HepG2 (cell line): ENCODE results near the gene ZNF226. TPM values are rescaled to one million over a fixed set of nuclear protein-coding genes. Genes with fewer than 3 reads are reported as not detected.
A peak's percentile ranks its signal among the peaks of the same experiment; 100 is the strongest.

Experiments used
- KLF11 ChIP-seq: IDR thresholded peaks from 2 replicates; pipeline ENCODE4 v1.6.1; 2016; ENCODE audit warnings: missing compliant biosample characterization
- RFXAP ChIP-seq: sonication (generic); formaldehyde crosslinking; IDR thresholded peaks from 2 replicates; pipeline ENCODE4 v1.4.0; 2020; ENCODE audit warnings: missing genetic modification reagents, borderline replicate concordance
- polyA plus RNA-seq, 8 experiments: library from polyadenylated mRNA; depleted of rRNA in 3 of 8; stranded (reverse) in 7 of 8; unstranded in 1 of 8; fragments of >200 nt; fragmentation: Illumina TruSeq in 4 of 8; extraction: Trizol in 4 of 8; gene quantifications; 2 replicates each; pipeline versions ENCODE4 v1.2.1 to v1.2.3, GENCODE V29; 2011 to 2016; ENCODE audit warnings: low read depth in 4 of 8, missing spikeins in 1 of 8, mixed read lengths in 1 of 8; ENCODE audit not compliant: insufficient read depth in 1 of 8
- total RNA-seq, 5 experiments: library from RNA; depleted of rRNA; stranded (reverse); fragments of >200 nt; fragmentation: Illumina TruSeq; extraction: Trizol; gene quantifications; 2 replicates each; pipeline ENCODE4 v1.2.3, GENCODE V29; 2016; ENCODE audit warnings: low read depth in 1 of 5
- TF ChIP-seq, protein P1 (sequence below): sonication (generic); formaldehyde crosslinking; IDR thresholded peaks from 2 replicates; pipeline ENCODE4 v1.4.0; 2020; ENCODE audit warnings: missing genetic modification reagents, borderline replicate concordance
- TF ChIP-seq, protein P2 (sequence below): sonication (generic); formaldehyde crosslinking; IDR thresholded peaks from 2 replicates; pipeline ENCODE4 v1.5.0; 2020; ENCODE audit warnings: mild to moderate bottlenecking, missing genetic modification reagents, borderline replicate concordance
- TF ChIP-seq, protein P3 (sequence below): sonication (generic); formaldehyde crosslinking; conservative IDR thresholded peaks from 2 replicates; pipeline ENCODE4 v1.4.0; 2020; ENCODE audit warnings: missing genetic modification reagents
- TF ChIP-seq, protein P4 (sequence below): sonication (generic); formaldehyde crosslinking; IDR thresholded peaks from one replicate; pipeline ENCODE4 v1.5.1; 2020; ENCODE audit warnings: mild to moderate bottlenecking, missing genetic modification reagents; ENCODE audit errors: not compliant biosample characterization

The ZNF226 gene
- total and polyA plus RNA-seq, 2 of the 13 experiments (the other 11 are each of a cell fraction or from before 2014, with no cell fraction given) = 8.3 to 16.0 TPM

DNA sequence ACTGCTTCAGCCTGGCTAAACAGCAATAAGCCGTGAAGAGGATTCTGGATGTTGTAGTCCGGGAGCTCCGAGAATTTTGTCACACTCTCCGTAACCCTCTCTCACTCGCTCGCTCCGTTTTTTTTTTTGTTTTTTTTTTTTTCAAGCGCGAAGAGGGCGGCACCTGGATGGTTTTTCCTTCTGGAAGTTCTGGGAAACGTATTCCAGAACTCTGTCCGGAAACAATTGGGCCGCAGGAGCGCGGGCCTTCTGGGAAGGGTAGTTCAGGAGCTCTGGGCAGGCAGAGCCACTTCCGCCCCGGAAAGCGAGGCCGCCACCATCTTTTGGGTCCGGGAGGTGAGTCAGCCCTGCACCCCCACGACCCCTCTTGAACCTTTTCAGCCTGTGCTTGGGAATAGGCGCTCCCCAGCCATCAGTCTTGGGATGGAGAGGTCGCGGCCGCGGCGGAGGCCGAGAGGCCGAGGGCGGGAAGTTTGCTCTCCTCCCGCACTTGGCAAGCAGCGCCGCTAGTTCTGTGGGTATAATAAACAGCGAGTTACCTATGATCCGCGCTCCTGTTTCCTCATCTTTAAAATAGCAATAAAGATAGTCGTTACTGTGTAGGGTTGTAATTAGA, 47.5 kb downstream of the ZNF226 start, which contains the start of gene ZNF227 (continued):
- TF ChIP-seq, protein P1, sequence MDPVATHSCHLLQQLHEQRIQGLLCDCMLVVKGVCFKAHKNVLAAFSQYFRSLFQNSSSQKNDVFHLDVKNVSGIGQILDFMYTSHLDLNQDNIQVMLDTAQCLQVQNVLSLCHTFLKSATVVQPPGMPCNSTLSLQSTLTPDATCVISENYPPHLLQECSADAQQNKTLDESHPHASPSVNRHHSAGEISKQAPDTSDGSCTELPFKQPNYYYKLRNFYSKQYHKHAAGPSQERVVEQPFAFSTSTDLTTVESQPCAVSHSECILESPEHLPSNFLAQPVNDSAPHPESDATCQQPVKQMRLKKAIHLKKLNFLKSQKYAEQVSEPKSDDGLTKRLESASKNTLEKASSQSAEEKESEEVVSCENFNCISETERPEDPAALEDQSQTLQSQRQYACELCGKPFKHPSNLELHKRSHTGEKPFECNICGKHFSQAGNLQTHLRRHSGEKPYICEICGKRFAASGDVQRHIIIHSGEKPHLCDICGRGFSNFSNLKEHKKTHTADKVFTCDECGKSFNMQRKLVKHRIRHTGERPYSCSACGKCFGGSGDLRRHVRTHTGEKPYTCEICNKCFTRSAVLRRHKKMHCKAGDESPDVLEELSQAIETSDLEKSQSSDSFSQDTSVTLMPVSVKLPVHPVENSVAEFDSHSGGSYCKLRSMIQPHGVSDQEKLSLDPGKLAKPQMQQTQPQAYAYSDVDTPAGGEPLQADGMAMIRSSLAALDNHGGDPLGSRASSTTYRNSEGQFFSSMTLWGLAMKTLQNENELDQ (CRISPR knock-in tag) = no peak
- TF ChIP-seq KLF11 (CRISPR knock-in tag) (no peak), RFXAP (no peak)
- TF ChIP-seq, protein P2, sequence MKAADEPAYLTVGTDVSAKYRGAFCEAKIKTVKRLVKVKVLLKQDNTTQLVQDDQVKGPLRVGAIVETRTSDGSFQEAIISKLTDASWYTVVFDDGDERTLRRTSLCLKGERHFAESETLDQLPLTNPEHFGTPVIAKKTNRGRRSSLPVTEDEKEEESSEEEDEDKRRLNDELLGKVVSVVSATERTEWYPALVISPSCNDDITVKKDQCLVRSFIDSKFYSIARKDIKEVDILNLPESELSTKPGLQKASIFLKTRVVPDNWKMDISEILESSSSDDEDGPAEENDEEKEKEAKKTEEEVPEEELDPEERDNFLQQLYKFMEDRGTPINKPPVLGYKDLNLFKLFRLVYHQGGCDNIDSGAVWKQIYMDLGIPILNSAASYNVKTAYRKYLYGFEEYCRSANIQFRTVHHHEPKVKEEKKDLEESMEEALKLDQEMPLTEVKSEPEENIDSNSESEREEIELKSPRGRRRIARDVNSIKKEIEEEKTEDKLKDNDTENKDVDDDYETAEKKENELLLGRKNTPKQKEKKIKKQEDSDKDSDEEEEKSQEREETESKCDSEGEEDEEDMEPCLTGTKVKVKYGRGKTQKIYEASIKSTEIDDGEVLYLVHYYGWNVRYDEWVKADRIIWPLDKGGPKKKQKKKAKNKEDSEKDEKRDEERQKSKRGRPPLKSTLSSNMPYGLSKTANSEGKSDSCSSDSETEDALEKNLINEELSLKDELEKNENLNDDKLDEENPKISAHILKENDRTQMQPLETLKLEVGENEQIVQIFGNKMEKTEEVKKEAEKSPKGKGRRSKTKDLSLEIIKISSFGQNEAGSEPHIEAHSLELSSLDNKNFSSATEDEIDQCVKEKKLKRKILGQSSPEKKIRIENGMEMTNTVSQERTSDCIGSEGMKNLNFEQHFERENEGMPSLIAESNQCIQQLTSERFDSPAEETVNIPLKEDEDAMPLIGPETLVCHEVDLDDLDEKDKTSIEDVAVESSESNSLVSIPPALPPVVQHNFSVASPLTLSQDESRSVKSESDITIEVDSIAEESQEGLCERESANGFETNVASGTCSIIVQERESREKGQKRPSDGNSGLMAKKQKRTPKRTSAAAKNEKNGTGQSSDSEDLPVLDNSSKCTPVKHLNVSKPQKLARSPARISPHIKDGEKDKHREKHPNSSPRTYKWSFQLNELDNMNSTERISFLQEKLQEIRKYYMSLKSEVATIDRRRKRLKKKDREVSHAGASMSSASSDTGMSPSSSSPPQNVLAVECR (CRISPR knock-in tag) = peak; percentile 88; the same call in 1 of the 2 replicates
- TF ChIP-seq, protein P3, sequence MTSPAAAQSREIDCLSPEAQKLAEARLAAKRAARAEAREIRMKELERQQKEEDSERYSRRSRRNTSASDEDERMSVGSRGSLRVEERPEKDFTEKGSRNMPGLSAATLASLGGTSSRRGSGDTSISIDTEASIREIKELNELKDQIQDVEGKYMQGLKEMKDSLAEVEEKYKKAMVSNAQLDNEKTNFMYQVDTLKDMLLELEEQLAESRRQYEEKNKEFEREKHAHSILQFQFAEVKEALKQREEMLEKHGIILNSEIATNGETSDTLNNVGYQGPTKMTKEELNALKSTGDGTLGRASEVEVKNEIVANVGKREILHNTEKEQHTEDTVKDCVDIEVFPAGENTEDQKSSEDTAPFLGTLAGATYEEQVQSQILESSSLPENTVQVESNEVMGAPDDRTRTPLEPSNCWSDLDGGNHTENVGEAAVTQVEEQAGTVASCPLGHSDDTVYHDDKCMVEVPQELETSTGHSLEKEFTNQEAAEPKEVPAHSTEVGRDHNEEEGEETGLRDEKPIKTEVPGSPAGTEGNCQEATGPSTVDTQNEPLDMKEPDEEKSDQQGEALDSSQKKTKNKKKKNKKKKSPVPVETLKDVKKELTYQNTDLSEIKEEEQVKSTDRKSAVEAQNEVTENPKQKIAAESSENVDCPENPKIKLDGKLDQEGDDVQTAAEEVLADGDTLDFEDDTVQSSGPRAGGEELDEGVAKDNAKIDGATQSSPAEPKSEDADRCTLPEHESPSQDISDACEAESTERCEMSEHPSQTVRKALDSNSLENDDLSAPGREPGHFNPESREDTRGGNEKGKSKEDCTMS (CRISPR knock-in tag) = no peak
- TF ChIP-seq, protein P4, sequence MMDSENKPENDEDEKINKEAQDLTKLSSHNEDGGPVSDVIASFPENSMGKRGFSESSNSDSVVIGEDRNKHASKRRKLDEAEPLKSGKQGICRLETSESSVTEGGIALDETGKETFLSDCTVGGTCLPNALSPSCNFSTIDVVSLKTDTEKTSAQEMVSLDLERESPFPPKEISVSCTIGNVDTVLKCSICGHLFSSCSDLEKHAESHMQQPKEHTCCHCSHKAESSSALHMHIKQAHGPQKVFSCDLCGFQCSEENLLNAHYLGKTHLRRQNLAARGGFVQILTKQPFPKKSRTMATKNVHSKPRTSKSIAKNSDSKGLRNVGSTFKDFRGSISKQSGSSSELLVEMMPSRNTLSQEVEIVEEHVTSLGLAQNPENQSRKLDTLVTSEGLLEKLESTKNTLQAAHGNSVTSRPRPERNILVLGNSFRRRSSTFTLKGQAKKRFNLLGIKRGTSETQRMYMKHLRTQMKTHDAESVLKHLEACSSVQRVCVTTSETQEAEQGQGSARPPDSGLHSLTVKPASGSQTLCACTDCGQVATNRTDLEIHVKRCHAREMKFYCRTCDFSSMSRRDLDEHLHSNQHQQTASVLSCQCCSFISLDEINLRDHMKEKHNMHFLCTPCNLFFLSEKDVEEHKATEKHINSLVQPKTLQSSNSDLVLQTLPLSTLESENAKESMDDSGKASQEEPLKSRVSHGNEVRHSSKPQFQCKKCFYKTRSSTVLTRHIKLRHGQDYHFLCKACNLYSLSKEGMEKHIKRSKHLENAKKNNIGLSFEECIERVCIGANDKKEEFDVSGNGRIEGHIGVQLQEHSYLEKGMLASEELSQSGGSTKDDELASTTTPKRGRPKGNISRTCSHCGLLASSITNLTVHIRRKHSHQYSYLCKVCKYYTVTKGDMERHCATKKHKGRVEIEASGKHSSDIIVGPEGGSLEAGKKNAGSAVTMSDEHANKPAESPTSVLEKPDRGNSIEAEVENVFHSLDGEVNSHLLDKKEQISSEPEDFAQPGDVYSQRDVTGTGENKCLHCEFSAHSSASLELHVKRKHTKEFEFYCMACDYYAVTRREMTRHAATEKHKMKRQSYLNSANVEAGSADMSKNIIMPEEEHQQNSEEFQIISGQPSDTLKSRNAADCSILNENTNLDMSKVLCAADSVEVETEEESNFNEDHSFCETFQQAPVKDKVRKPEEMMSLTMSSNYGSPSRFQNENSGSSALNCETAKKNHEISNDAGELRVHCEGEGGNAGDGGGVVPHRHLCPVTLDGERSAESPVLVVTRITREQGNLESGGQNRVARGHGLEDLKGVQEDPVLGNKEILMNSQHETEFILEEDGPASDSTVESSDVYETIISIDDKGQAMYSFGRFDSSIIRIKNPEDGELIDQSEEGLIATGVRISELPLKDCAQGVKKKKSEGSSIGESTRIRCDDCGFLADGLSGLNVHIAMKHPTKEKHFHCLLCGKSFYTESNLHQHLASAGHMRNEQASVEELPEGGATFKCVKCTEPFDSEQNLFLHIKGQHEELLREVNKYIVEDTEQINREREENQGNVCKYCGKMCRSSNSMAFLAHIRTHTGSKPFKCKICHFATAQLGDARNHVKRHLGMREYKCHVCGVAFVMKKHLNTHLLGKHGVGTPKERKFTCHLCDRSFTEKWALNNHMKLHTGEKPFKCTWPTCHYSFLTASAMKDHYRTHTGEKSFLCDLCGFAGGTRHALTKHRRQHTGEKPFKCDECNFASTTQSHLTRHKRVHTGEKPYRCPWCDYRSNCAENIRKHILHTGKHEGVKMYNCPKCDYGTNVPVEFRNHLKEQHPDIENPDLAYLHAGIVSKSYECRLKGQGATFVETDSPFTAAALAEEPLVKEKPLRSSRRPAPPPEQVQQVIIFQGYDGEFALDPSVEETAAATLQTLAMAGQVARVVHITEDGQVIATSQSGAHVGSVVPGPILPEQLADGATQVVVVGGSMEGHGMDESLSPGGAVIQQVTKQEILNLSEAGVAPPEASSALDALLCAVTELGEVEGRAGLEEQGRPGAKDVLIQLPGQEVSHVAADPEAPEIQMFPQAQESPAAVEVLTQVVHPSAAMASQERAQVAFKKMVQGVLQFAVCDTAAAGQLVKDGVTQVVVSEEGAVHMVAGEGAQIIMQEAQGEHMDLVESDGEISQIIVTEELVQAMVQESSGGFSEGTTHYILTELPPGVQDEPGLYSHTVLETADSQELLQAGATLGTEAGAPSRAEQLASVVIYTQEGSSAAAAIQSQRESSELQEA (CRISPR knock-in tag) = peak; percentile 28
